NCI-H526 (cell line): ENCODE results near the gene SNCB.

Experiments
- DNase-seq, 2 experiments: peaks; one replicate each; lab custom pipeline; 2025; lab: John Stamatoyannopoulos, UW

Gene SNCB

GRCh38 chr5:176629853-176630680, at the start of gene SNCB, which contains the start of gene EIF4E1B:
Gene SNCB, minus strand, starts transcription at chr5:176630534. Its CDS starts 880 bp downstream, at chr5:176629654.
Gene EIF4E1B, plus strand, starts transcription at chr5:176630675. Its CDS starts 12,113 bp downstream, at chr5:176642788.
- DNase-seq: peak in 1 of 2 experiments; percentile 67

GRCh38 chr5:176679365-176680225, 49.3 kb upstream of the SNCB start:
- DNase-seq: no peak

GRCh38 chr5:176678584-176678983, 48.2 kb upstream of the SNCB start:
- DNase-seq: no peak

- no peak for DNase-seq
These were observed 47.0 kb upstream of the SNCB start for GRCh38 chr5:176677209-176677939.

- DNase-seq: no peak
These were observed 46.1 kb upstream of the SNCB start for GRCh38 chr5:176676361-176676824.

GRCh38 chr5:176675676-176676360, 45.5 kb upstream of the SNCB start:
- peak in 1 of 2 experiments; percentile 14 for DNase-seq

- no peak for DNase-seq
These were observed 44.5 kb upstream of the SNCB start for GRCh38 chr5:176674799-176675198.

GRCh38 chr5:176673651-176674583, 43.6 kb upstream of the SNCB start:
- no peak for DNase-seq

GRCh38 chr5:176671890-176672747, 41.8 kb upstream of the SNCB start:
- peak in 1 of 2 experiments; percentile 26 for DNase-seq

GRCh38 chr5:176671399-176671798, 41.1 kb upstream of the SNCB start:
- no peak for DNase-seq

GRCh38 chr5:176670449-176670848, 40.1 kb upstream of the SNCB start:
- DNase-seq: no peak

- DNase-seq: no peak
These were observed 37.3 kb upstream of the SNCB start for GRCh38 chr5:176667637-176668036.

GRCh38 chr5:176665517-176665916, 35.2 kb upstream of the SNCB start:
- no peak for DNase-seq

GRCh38 chr5:176664886-176665285, 34.6 kb upstream of the SNCB start:
- DNase-seq: no peak

- no peak for DNase-seq
These were observed 34.1 kb upstream of the SNCB start for GRCh38 chr5:176664479-176664878.

GRCh38 chr5:176663566-176663965, 33.2 kb upstream of the SNCB start:
- no peak for DNase-seq

GRCh38 chr5:176662371-176663333, 32.3 kb upstream of the SNCB start:
- DNase-seq: no peak

GRCh38 chr5:176661676-176662075, 31.3 kb upstream of the SNCB start:
- DNase-seq: no peak
